Nephron progenitor cell (in vitro differentiated cells): Measurements from ENCODE around the gene MAP7.

ENCODE experiments used
- DNase-seq: peaks from one replicate; pipeline ENCODE4 v3.0.0; 2021
- H3K27ac Mint-ChIP-seq: 2 replicates; pipeline ENCODE4 v1.8.0; 2021; ENCODE audit warnings: mild to moderate bottlenecking, moderate library complexity, mixed read lengths
- H3K27me3 Mint-ChIP-seq: 2 replicates; pipeline ENCODE4 v1.8.0; 2021; ENCODE audit warnings: mild to moderate bottlenecking, low read depth, mixed read lengths; ENCODE audit not compliant: poor library complexity
- H3K36me3 Mint-ChIP-seq: 2 replicates; pipeline ENCODE4 v1.8.0; 2021; ENCODE audit warnings: low read depth, mixed read lengths
- H3K4me1 Mint-ChIP-seq: 2 replicates; pipeline ENCODE4 v1.8.0; 2021; ENCODE audit warnings: mixed read lengths
- H3K4me3 Mint-ChIP-seq: 2 replicates; pipeline ENCODE4 v1.8.0; 2021; ENCODE audit warnings: mild to moderate bottlenecking, moderate library complexity, mixed read lengths
- H3K9me3 Mint-ChIP-seq: 2 replicates; pipeline ENCODE4 v1.8.0; 2021; ENCODE audit warnings: mild to moderate bottlenecking, moderate library complexity, mixed read lengths
- TF ChIP-seq, protein P1 (sequence below): fragments of 200-600 bp; sonication (generic); IDR thresholded peaks from 2 replicates; pipeline ENCODE4 v1.5.0; 2021; ENCODE audit warnings: antibody characterized with exemption

MAP7 gene

DNA sequence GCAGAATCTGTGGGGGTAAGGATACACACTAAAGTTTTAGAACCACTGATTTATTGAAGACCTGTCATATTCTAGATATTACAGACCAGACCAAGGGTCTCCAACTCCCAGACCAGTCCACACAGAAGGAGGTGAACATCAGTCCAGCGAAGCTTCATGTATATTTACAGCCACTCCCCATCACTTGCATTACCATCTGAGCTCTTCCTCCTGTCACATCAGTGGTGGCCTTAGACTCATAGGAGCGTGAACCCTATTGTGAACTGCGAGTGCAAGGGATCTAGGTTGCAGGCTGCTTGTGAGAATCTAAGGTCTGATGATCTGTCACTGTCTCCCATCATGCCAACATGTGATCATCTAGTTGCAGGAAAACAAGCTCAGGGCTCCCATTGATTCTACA lies 255.6 kb downstream of the MAP7 start:
- no peak for DNase-seq
- Mint-ChIP-seq H3K27ac (no peak overlapping the region), H3K9me3 (no peaks in the 10 kb centered on the region), H3K36me3 (no peaks in the 10 kb centered on the region), H3K4me1 (peaks cover 14% of the 10 kb centered on the region), H3K27me3 (peaks cover under 1% of the 10 kb centered on the region), H3K4me3 (no peak overlapping the region)
- TF ChIP-seq, protein P1, sequence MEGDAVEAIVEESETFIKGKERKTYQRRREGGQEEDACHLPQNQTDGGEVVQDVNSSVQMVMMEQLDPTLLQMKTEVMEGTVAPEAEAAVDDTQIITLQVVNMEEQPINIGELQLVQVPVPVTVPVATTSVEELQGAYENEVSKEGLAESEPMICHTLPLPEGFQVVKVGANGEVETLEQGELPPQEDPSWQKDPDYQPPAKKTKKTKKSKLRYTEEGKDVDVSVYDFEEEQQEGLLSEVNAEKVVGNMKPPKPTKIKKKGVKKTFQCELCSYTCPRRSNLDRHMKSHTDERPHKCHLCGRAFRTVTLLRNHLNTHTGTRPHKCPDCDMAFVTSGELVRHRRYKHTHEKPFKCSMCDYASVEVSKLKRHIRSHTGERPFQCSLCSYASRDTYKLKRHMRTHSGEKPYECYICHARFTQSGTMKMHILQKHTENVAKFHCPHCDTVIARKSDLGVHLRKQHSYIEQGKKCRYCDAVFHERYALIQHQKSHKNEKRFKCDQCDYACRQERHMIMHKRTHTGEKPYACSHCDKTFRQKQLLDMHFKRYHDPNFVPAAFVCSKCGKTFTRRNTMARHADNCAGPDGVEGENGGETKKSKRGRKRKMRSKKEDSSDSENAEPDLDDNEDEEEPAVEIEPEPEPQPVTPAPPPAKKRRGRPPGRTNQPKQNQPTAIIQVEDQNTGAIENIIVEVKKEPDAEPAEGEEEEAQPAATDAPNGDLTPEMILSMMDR = no peak
